Measurements from ENCODE around the gene TNFRSF4. TPM values are rescaled to one million over a fixed set of nuclear protein-coding genes. Genes with fewer than 3 reads are reported as not detected.

The TNFRSF4 gene
- total RNA-seq, 1 experiment from 2014 or later, result 0.62 TPM

DNA sequence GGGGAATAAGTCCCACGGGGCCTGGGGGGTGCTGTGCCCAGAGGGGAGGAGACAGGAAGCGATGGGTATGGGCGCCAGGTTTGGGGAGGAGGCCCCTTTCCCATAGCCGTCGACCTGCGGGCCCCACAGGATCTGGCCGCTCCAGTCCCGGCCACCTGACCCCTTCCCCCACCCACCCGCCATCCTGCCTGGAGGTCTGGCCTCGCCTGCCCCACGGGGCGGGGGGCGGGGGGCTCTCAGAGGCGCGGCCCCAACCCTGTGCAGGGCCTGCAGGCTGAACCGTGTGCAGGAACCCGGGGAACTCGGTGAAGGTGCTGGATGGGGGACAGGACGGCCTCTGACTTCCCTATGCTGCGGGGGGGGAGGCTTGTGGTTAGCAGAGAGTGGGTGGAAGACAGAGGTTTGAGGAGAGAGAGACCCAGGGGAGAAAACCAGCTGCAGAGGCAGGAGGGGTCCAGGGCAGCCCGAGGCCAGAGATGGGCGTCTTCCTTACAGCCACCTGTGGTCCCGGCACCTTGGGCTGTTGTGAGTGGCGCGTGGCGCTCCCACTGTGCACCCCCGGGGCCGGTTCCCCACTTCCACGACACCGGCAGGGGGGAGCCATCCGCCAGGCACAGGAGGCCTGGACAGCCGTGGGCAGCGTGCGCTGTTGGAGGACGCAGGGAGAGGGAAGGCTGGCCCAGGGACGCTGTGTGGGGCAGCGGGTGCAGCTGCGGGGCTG lies 5.1 kb downstream of the TNFRSF4 start:
- ChIA-PET CTCF (interaction anchor here (0.7 kb wide), 2 partner anchors 29 to 83 kb away, joined by 3 to 7 read pairs; no protein-coding TSS in a partner anchor), POLR2A (no interaction called here)
- Histone ChIP-seq H3K4me3 (ENCODE audit: low read depth in 2 of 2, low read length in 2 of 2) (no peak overlapping the region), H3K4me1 (ENCODE audit: control insufficient read depth, insufficient read depth, low read length) (peaks cover 11% of the 10 kb centered on the region), H3K36me3 (ENCODE audit: control insufficient read depth, insufficient read depth, low read length) (no peaks in the 10 kb centered on the region), H3K27ac (ENCODE audit: low read length) (no peak overlapping the region), H3K9me3 (ENCODE audit: control insufficient read depth, insufficient read depth, low read depth, low read length) (no peaks in the 10 kb centered on the region), H3K27me3 (ENCODE audit: control insufficient read depth, insufficient read depth, low read length) (no peaks in the 10 kb centered on the region)
- no TSS peak for BruUV-seq (replicated peaks)
- no peak for DNase-seq (ENCODE audit: low read depth, low spot score)
- TF ChIP-seq POLR2AphosphoS5 (IDR thresholded peaks at IDR 0.05; ENCODE audit: low read depth, low read length), result no peak
- TF ChIP-seq, protein P1, sequence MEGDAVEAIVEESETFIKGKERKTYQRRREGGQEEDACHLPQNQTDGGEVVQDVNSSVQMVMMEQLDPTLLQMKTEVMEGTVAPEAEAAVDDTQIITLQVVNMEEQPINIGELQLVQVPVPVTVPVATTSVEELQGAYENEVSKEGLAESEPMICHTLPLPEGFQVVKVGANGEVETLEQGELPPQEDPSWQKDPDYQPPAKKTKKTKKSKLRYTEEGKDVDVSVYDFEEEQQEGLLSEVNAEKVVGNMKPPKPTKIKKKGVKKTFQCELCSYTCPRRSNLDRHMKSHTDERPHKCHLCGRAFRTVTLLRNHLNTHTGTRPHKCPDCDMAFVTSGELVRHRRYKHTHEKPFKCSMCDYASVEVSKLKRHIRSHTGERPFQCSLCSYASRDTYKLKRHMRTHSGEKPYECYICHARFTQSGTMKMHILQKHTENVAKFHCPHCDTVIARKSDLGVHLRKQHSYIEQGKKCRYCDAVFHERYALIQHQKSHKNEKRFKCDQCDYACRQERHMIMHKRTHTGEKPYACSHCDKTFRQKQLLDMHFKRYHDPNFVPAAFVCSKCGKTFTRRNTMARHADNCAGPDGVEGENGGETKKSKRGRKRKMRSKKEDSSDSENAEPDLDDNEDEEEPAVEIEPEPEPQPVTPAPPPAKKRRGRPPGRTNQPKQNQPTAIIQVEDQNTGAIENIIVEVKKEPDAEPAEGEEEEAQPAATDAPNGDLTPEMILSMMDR (IDR thresholded peaks at IDR 0.05), result no peak
- TF ChIP-seq, protein P2, sequence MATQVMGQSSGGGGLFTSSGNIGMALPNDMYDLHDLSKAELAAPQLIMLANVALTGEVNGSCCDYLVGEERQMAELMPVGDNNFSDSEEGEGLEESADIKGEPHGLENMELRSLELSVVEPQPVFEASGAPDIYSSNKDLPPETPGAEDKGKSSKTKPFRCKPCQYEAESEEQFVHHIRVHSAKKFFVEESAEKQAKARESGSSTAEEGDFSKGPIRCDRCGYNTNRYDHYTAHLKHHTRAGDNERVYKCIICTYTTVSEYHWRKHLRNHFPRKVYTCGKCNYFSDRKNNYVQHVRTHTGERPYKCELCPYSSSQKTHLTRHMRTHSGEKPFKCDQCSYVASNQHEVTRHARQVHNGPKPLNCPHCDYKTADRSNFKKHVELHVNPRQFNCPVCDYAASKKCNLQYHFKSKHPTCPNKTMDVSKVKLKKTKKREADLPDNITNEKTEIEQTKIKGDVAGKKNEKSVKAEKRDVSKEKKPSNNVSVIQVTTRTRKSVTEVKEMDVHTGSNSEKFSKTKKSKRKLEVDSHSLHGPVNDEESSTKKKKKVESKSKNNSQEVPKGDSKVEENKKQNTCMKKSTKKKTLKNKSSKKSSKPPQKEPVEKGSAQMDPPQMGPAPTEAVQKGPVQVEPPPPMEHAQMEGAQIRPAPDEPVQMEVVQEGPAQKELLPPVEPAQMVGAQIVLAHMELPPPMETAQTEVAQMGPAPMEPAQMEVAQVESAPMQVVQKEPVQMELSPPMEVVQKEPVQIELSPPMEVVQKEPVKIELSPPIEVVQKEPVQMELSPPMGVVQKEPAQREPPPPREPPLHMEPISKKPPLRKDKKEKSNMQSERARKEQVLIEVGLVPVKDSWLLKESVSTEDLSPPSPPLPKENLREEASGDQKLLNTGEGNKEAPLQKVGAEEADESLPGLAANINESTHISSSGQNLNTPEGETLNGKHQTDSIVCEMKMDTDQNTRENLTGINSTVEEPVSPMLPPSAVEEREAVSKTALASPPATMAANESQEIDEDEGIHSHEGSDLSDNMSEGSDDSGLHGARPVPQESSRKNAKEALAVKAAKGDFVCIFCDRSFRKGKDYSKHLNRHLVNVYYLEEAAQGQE (IDR thresholded peaks at IDR 0.05; ENCODE audit: insufficient read depth in 1 of 2, low read depth in 2 of 2, low read length in 1 of 2), result no peak
- TF ChIP-seq TCF7L2 (IDR thresholded peaks at IDR 0.05; ENCODE audit: low read depth, low read length), result no peak
- no peak for TF ChIP-seq SIN3A (IDR thresholded peaks at IDR 0.05; ENCODE audit: borderline replicate concordance, insufficient read depth, low read depth, low read length)
- in situ Hi-C loops (cut with HindIII; ENCODE audit: low pct_unique_long_range_greater_than_20kb, low sequenced_read_pairs), result no loop called here
- intact Hi-C loops (cut with micrococcal nuclease; ENCODE audit: unreplicated experiment), result no loop called here
- ATAC-seq, result no peak

DNA sequence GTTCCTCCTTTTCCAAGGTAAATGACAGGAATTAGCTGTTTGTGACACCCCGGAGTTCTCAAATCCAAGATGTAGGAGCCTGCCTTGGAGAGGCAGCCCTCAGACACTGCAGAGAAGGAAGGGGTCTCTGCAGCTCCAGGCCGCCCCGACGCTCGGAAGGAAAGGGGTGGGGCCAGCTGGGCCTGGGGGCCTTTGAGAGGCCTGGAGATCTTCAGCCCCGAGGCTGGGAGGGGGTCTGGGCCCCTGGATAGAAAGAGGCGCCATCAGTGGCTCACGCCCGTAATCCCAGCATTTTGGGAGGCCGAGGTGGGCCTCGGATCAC lies 6.4 kb downstream of the TNFRSF4 start:
- Histone ChIP-seq H3K27me3 (ENCODE audit: control insufficient read depth, insufficient read depth, low read length) (no peaks in the 10 kb centered on the region), H3K4me3 (ENCODE audit: low read depth in 2 of 2, low read length in 2 of 2) (no peak overlapping the region), H3K36me3 (ENCODE audit: control insufficient read depth, insufficient read depth, low read length) (no peaks in the 10 kb centered on the region), H3K4me1 (ENCODE audit: control insufficient read depth, insufficient read depth, low read length) (peaks cover 11% of the 10 kb centered on the region), H3K9me3 (ENCODE audit: control insufficient read depth, insufficient read depth, low read depth, low read length) (no peaks in the 10 kb centered on the region), H3K27ac (ENCODE audit: low read length) (no peak overlapping the region)
- TF ChIP-seq, protein P1 (IDR thresholded peaks at IDR 0.05), result no peak
- TF ChIP-seq, protein P2 (IDR thresholded peaks at IDR 0.05; ENCODE audit: insufficient read depth in 1 of 2, low read depth in 2 of 2, low read length in 1 of 2), result no peak
- TF ChIP-seq POLR2AphosphoS5 (IDR thresholded peaks at IDR 0.05; ENCODE audit: low read depth, low read length) (no peak), SIN3A (IDR thresholded peaks at IDR 0.05; ENCODE audit: borderline replicate concordance, insufficient read depth, low read depth, low read length) (no peak), TCF7L2 (IDR thresholded peaks at IDR 0.05; ENCODE audit: low read depth, low read length) (no peak)
- DNase-seq (ENCODE audit: low read depth, low spot score) (no peak), ATAC-seq (no peak)
- no TSS peak for BruUV-seq (replicated peaks)
- ChIA-PET POLR2A (no interaction called here), CTCF (no interaction called here)
- in situ Hi-C loops (cut with HindIII; ENCODE audit: low pct_unique_long_range_greater_than_20kb, low sequenced_read_pairs) (no loop called here), intact Hi-C loops (cut with micrococcal nuclease; ENCODE audit: unreplicated experiment) (no loop called here)

Measured in Panc1 (cell line).